ENCODE results near the gene RCSD1. TPM values are rescaled to one million over a fixed set of nuclear protein-coding genes. Genes with fewer than 3 reads are reported as not detected.

RCSD1 gene
- total and polyA plus RNA-seq, 2 of the 4 experiments (the other 2 are of a cell fraction): 0.03 TPM; not detected in 1

DNA sequence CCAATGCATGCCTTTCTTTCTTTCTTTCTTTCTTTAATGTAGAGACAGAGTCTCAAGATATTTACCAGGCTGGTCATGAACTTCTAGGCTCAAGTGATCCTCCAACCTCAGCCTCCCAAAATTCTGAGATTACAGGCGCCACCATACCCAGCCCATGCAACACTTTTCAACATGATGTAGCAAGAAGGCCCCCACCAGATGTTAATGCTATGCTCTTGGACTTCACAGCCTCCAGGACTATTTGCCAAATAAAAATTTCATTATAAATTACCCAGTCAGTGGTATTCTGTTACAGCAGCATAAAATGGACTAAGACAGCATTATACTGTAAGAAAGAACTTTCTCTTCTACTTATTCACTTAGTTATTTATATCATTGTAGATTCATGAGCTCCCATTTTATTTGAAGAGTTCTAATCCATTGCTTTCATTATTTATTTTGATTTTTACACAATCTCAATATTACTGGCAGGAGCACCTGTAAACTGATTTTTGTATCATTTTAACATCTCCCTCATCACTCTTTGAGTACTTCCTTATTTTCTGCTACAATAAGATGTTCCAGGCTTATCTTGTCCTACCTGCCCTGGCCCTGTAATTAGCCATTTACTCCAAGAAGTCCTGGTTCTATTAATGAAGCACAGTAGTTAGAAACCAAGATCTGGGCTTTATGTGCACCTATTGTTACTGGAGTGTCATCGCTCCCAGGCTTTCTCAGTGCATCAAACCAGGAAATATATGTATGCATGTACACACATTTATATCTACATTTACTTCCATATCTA is 4.8 kb upstream of the RCSD1 start:
- WGBS, 2 experiments (ENCODE audit: extremely low coverage in 2 of 2, insufficient read length in 1 of 2): no CpG with 5 or more reads among the region's 2 CpGs
- POLR2A ChIA-PET (ENCODE audit: unreplicated experiment): no interaction called here
- H4K91ac ChIP-seq (ENCODE audit: insufficient read depth, low read depth, low read length): no peak overlapping the region

More for the DNA sequence above, 4.8 kb upstream of the RCSD1 start:
- dilution Hi-C loops (cut with HindIII; ENCODE audit: low sequenced_read_pairs, unreplicated experiment): no loop called here
- Histone ChIP-seq H3K79me1 (ENCODE audit: low read depth in 1 of 2, low read length in 2 of 2) (no peaks in the 10 kb centered on the region), H3K14ac (replicated peaks; ENCODE audit: low read depth, low read length) (no peak overlapping the region), H3K18ac (ENCODE audit: low read depth, low read length) (no peak overlapping the region), H3K4me2 (ENCODE audit: low read depth, low read length) (no peak overlapping the region), H2BK120ac (ENCODE audit: low read depth, low read length) (no peak overlapping the region), H4K5ac (ENCODE audit: low read depth, low read length) (no peak overlapping the region), H3K4me3 (ENCODE audit: insufficient read depth, low read depth, low read length) (no peak overlapping the region), H3K4ac (ENCODE audit: low read depth, low read length) (no peak overlapping the region), H3K9me1 (ENCODE audit: insufficient read depth, low read length) (no peaks in the 10 kb centered on the region), H3K27ac (ENCODE audit: insufficient read depth, low read length) (no peak overlapping the region), H2AFZ (replicated peaks; ENCODE audit: low read length, poor library complexity) (no peak overlapping the region), H3K36me3 (ENCODE audit: control insufficient read depth, insufficient read depth, low read length) (no peaks in the 10 kb centered on the region), H2AK5ac (ENCODE audit: low read depth, low read length) (no peak overlapping the region), H4K8ac (ENCODE audit: low read depth in 2 of 2, low read length in 2 of 2) (no peak overlapping the region), H2BK5ac (ENCODE audit: low read depth, low read length, poor library complexity, severe bottlenecking) (no peak overlapping the region), H3K9me3 (ENCODE audit: control insufficient read depth, insufficient read depth, low read length) (no peaks in the 10 kb centered on the region), H3K4me1 (ENCODE audit: control insufficient read depth, insufficient read depth, low read length) (no peaks in the 10 kb centered on the region), H3K27me3 (ENCODE audit: control insufficient read depth, insufficient read depth, low read length) (peaks cover 19% of the 10 kb centered on the region), H2AK9ac (replicated peaks; ENCODE audit: low read depth, low read length, poor library complexity) (no peak overlapping the region), H2BK20ac (ENCODE audit: low read depth, low read length) (no peak overlapping the region), H3K9ac (ENCODE audit: low read depth, low read length) (no peak overlapping the region), H2BK15ac (ENCODE audit: low read depth, low read length) (no peak overlapping the region), H3K23ac (ENCODE audit: low read depth, low read length) (no peak overlapping the region), H3K56ac (ENCODE audit: extremely low read depth, insufficient read depth, low read length) (no peak overlapping the region), H4K20me1 (ENCODE audit: insufficient read depth, low read length) (no peaks in the 10 kb centered on the region)
- DNase-seq (no peak), ATAC-seq (ENCODE audit: low read depth) (no peak)
- intact Hi-C loops (cut with micrococcal nuclease): no loop called here
- CTCF ChIA-PET: interaction anchor here (0.5 kb wide), 1 partner anchor 174 kb away, joined by 4 read pairs; no protein-coding TSS in a partner anchor
- BruUV-seq (replicated peaks): no TSS peak
- no peak for TF ChIP-seq MAFK (IDR thresholded peaks at IDR 0.05; ENCODE audit: low read depth, low read length)
- no peak for TF ChIP-seq SMC3 (IDR thresholded peaks at IDR 0.05; ENCODE audit: low read depth, low read length)
- no peak for TF ChIP-seq RFX5 (IDR thresholded peaks at IDR 0.05; ENCODE audit: low read depth, low read length)
- TF ChIP-seq, protein P1, sequence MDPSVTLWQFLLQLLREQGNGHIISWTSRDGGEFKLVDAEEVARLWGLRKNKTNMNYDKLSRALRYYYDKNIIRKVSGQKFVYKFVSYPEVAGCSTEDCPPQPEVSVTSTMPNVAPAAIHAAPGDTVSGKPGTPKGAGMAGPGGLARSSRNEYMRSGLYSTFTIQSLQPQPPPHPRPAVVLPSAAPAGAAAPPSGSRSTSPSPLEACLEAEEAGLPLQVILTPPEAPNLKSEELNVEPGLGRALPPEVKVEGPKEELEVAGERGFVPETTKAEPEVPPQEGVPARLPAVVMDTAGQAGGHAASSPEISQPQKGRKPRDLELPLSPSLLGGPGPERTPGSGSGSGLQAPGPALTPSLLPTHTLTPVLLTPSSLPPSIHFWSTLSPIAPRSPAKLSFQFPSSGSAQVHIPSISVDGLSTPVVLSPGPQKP (IDR thresholded peaks at IDR 0.05; ENCODE audit: borderline replicate concordance, low read depth, low read length): no peak
- no peak for TF ChIP-seq CHD1 (IDR thresholded peaks at IDR 0.05; ENCODE audit: low read depth, low read length)
- TF ChIP-seq NFE2L2 (IDR thresholded peaks at IDR 0.05; ENCODE audit: low read depth, low read length): no peak
- no peak for TF ChIP-seq FOS (IDR thresholded peaks at IDR 0.05; ENCODE audit: low read depth, low read length)
- TF ChIP-seq POLR2A (IDR thresholded peaks at IDR 0.05; ENCODE audit: low read depth, low read length): no peak
- TF ChIP-seq, protein P2, sequence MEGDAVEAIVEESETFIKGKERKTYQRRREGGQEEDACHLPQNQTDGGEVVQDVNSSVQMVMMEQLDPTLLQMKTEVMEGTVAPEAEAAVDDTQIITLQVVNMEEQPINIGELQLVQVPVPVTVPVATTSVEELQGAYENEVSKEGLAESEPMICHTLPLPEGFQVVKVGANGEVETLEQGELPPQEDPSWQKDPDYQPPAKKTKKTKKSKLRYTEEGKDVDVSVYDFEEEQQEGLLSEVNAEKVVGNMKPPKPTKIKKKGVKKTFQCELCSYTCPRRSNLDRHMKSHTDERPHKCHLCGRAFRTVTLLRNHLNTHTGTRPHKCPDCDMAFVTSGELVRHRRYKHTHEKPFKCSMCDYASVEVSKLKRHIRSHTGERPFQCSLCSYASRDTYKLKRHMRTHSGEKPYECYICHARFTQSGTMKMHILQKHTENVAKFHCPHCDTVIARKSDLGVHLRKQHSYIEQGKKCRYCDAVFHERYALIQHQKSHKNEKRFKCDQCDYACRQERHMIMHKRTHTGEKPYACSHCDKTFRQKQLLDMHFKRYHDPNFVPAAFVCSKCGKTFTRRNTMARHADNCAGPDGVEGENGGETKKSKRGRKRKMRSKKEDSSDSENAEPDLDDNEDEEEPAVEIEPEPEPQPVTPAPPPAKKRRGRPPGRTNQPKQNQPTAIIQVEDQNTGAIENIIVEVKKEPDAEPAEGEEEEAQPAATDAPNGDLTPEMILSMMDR (conservative IDR thresholded peaks at IDR 0.05; ENCODE audit: low read depth, low read length): no peak
- TF ChIP-seq, protein P3, sequence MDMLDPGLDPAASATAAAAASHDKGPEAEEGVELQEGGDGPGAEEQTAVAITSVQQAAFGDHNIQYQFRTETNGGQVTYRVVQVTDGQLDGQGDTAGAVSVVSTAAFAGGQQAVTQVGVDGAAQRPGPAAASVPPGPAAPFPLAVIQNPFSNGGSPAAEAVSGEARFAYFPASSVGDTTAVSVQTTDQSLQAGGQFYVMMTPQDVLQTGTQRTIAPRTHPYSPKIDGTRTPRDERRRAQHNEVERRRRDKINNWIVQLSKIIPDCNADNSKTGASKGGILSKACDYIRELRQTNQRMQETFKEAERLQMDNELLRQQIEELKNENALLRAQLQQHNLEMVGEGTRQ (IDR thresholded peaks at IDR 0.05; ENCODE audit: low read depth, low read length): no peak
- TF ChIP-seq BHLHE40 (IDR thresholded peaks at IDR 0.05; ENCODE audit: low read depth, low read length): no peak
- TF ChIP-seq CEBPB (IDR thresholded peaks at IDR 0.05; ENCODE audit: low read depth, low read length): no peak
- in situ Hi-C loops (cut with MboI; ENCODE audit: low sequenced_read_pairs): no loop called here

Data from IMR-90 (cell line).